Heart left ventricle (tissue), 16 donors: ENCODE measurements around the gene NAA80. TPM values are rescaled to one million over a fixed set of nuclear protein-coding genes. Genes with fewer than 3 reads are reported as not detected.

Experiments used
- ATAC-seq, 4 donors: fragments of 200-7000 bp; cut with Tn5 transposase; one replicate each; pipeline ENCODE4 v1.9.1; 2020 to 2022; ENCODE audit warnings: moderate library complexity in 4 of 4, mild to moderate bottlenecking in 3 of 4, moderate number of reproducible peaks in 1 of 4
- DNase-seq, 5 donors: peaks; one replicate each; pipeline ENCODE4 v3.0.0-alpha.2; 2020
- H3K27ac ChIP-seq, 12 donors: fragments of 200-600 bp; sonication (generic) in 4 of 12; one replicate each; pipeline versions ENCODE4 v1.5.0 to v1.8.0; 2016 to 2022; ENCODE audit warnings: mild to moderate bottlenecking in 2 of 12
- H3K27me3 ChIP-seq, 9 donors: fragments of 200-600 bp; sonication (generic) in 2 of 9; one replicate each; pipeline versions ENCODE4 v1.5.1 to v1.8.0; 2016 to 2022; ENCODE audit warnings: mild to moderate bottlenecking in 3 of 9
- H3K36me3 ChIP-seq, 9 donors: fragments of 200-600 bp; sonication (generic) in 2 of 9; one replicate each; pipeline versions ENCODE4 v1.5.0 to v1.8.0; 2018 to 2022; ENCODE audit warnings: mild to moderate bottlenecking in 2 of 9
- H3K4me1 ChIP-seq, 12 donors: fragments of 200-600 bp; sonication (generic) in 4 of 12; one replicate each; pipeline versions ENCODE4 v1.5.0 to v1.8.0; 2016 to 2022; ENCODE audit warnings: mild to moderate bottlenecking in 3 of 12
- H3K4me3 ChIP-seq, 12 donors: fragments of 200-600 bp; sonication (generic) in 4 of 12; one replicate each; pipeline versions ENCODE4 v1.5.0 to v1.8.0; 2017 to 2022; ENCODE audit warnings: mild to moderate bottlenecking in 9 of 12, moderate library complexity in 4 of 12
- H3K9me3 ChIP-seq, 12 donors: fragments of 200-600 bp; sonication (generic) in 4 of 12; one replicate each; pipeline versions ENCODE4 v1.5.0 to v1.8.0; 2016 to 2022; ENCODE audit warnings: mild to moderate bottlenecking in 1 of 12
- POLR2A ChIP-seq, 2 donors: fragments of 450-650 bp; IDR thresholded peaks; one replicate each; pipeline ENCODE4 v1.6.1; 2017; ENCODE audit warnings: antibody characterized with exemption in 2 of 2, mild to moderate bottlenecking in 2 of 2, moderate library complexity in 2 of 2
- WGBS, 4 donors: extraction: QIAGEN DNeasy Blood & Tissue Kit in 2 of 4; methylation state at CpG; one replicate each; pipeline versions ENCODE4 v1.1.5 to v1.1.7; 2013 to 2018; 5-methylcytosine and 5-hydroxymethylcytosine counted together
- intact Hi-C, 10 donors: fragments of 100-400 bp; cut with DNase I; formaldehyde crosslinking; loops; one replicate each; pipeline versions ENCODE4 v1.11.1 to v1.14.2; 2022
- polyA plus RNA-seq, 2 donors: library from polyadenylated mRNA; stranded (reverse); fragments of 200-250 nt; gene quantifications; one replicate each; pipeline ENCODE4 v1.2.3, GENCODE V29; 2013
- total RNA-seq, 9 donors: library from RNA; depleted of rRNA in 2 of 9; stranded (reverse); fragments of >200 nt in 2 of 9; fragmentation: NEBNext Ultra II Directional in 3 of 9; extraction: Animal tissue kit (Norgen Biotek cat#: 25700) in 3 of 9; gene quantifications; one replicate each; pipeline versions ENCODE4 v1.1.0 to v1.2.4, GENCODE V29; 2016 to 2023
- TF ChIP-seq, protein P1 (sequence below), 12 donors: fragments of 200-600 bp; sonication (generic) in 4 of 12; IDR thresholded peaks; one replicate each; pipeline versions ENCODE4 v1.5.0 to v1.8.0; 2018 to 2022; ENCODE audit warnings: antibody characterized with exemption in 12 of 12, mild to moderate bottlenecking in 5 of 12
- donor health status: ischemic (EF 13 %, LVEDD 7.1; RV severe dilation, severe dysfunction).
- donor health status: healthy with polysubstance abuse.
- donor health status: DM: no; HTN: yes; CAD: no.
- donor health status: DM: no; HTN: no; CAD: no.
- donor health status: ischemic (EF 25% LVEDD 6.9; RV normal size, moderate dysfunction).
- donor health status: ischemic (EF 25% LVEDD 5.7; RV mildly dilated, moderate dysfunction).
- donor health status: healthy.
- donor health status: DM: yes; HTN: yes; CAD: no.
- donor health status: ischemic (EF 35%, LVEDD 5.7; RV mildly dilated, moderate dysfunction).
- donor health status: nonischemic (EF 11% LVEDD 7.7; RV severe dilation, severe dysfunction).
- donor health status: DM: yes; HTN: yes; CAD: no.
- donor health status: PGD.
- donor health status: ischemic (EF 29% LVEDD 5.4; RV normal size, mild dysfunction).
- donor health status: nonischemic (EF 23%, LVEDD 6.1; RV moderate dilation, normal function).

The NAA80 gene
- total and polyA plus RNA-seq, 11 donors = 5.0 to 13.9 (median 9.8) TPM

DNA sequence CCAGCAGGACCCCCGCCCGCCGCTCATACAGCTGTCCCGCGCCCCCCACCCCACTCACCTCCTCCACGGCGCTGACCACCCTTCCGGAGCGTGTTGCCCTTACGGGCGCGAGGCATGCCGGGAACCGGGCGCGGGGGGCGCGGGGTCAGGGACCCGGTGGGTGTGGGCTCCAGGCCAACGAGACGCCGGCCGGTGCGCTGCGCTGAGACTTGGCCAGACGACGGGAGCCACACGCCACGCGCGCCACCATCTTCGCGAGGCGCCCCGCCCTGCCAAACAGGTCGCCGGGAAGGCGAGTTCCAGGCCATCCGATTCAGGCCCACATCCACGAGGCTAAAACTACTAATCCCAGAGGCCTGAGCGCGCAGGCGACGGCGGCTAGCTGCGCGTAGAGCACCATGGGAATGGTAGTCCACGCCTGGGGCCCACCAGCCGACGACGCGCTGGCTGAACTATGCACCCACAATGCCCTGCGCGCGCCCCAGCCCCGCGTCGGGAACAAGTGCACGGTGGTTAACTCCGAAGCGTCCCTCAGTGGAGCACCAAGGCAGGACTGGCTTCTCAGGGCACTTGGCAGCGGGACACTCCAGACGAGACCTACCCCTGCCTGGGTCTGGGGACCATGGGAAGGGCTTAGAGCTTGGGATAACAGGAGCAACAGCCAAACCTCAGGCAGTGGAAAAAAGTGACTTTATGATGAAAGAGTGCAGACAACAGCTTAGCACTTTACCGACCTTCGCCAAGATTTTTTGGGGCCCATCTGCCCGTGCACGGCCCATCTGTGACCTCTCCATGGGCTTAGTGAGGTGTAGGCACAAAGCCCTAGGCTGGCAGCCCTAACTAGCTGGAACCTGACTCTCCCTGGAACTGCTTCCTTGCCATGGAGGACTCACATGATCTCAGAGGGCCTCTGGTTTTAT lies 6.8 kb downstream of the NAA80 start, which contains the start of gene IFRD2:
IFRD2 (minus strand) TSS at position 271 of the 920 bp plus-strand sequence; CDS start at position 116, 155 bp downstream.
- 1% methylated on average over 19 to 67 of the region's 67 CpGs for WGBS, 4 donors
- peak within 1 kb of the TSS; percentile 69 to 96 (median 90) for H3K27ac ChIP-seq
- no peaks in the 10 kb centered on the region for H3K9me3 ChIP-seq
- peaks cover 4 to 43% (median 27%) of the 10 kb centered on the region in 12 donors for H3K4me1 ChIP-seq
- intact Hi-C loops = loop anchor here in 2 of 10 donors (5.0 to 10.0 kb wide), 2 partner anchors 35 to 358 kb away; partner anchors contain the start of gene TUSC2 (in 1 of the 2)
- DNase-seq (peak; percentile 98 to 99 (median 98)), ATAC-seq (peak; percentile 94 to 97 (median 94))
- peaks cover 3 to 37% (median 27%) of the 10 kb centered on the region in 9 donors for H3K36me3 ChIP-seq
- peak; percentile 24 to 64 for TF ChIP-seq POLR2A (IDR thresholded peaks at IDR 0.05)
- TF ChIP-seq, protein P1, sequence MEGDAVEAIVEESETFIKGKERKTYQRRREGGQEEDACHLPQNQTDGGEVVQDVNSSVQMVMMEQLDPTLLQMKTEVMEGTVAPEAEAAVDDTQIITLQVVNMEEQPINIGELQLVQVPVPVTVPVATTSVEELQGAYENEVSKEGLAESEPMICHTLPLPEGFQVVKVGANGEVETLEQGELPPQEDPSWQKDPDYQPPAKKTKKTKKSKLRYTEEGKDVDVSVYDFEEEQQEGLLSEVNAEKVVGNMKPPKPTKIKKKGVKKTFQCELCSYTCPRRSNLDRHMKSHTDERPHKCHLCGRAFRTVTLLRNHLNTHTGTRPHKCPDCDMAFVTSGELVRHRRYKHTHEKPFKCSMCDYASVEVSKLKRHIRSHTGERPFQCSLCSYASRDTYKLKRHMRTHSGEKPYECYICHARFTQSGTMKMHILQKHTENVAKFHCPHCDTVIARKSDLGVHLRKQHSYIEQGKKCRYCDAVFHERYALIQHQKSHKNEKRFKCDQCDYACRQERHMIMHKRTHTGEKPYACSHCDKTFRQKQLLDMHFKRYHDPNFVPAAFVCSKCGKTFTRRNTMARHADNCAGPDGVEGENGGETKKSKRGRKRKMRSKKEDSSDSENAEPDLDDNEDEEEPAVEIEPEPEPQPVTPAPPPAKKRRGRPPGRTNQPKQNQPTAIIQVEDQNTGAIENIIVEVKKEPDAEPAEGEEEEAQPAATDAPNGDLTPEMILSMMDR (IDR thresholded peaks at IDR 0.05) = peak in 2 of 12 donors; percentile 4 to 17
- no peaks in the 10 kb centered on the region for H3K27me3 ChIP-seq
- peak within 1 kb of the TSS; percentile 69 to 99 (median 90) for H3K4me3 ChIP-seq

GRCh38 chr3:50290161-50290641 lies 9.0 kb downstream of the NAA80 start:
- intact Hi-C loops = loop anchor here in 2 of 10 donors (5.0 to 10.0 kb wide), 2 partner anchors 37 to 355 kb away; partner anchors contain the start of gene TUSC2 (in 1 of the 2)
- peaks cover 4 to 62% (median 38%) of the 10 kb centered on the region in 12 donors for H3K4me1 ChIP-seq
- ATAC-seq (no peak), DNase-seq (peak in 3 of 5 donors; percentile 27 to 58 (median 44))
- no peak overlapping the region for H3K4me3 ChIP-seq
- no peaks in the 10 kb centered on the region for H3K9me3 ChIP-seq
- H3K27me3 ChIP-seq = no peaks in the 10 kb centered on the region
- peaks cover 3 to 45% (median 31%) of the 10 kb centered on the region in 9 donors for H3K36me3 ChIP-seq
- WGBS, 4 donors = 85 to 92% (median 87%) methylated on average over 12 to 16 of the region's 16 CpGs
- no peak overlapping the region for H3K27ac ChIP-seq
- no peak for TF ChIP-seq POLR2A (IDR thresholded peaks at IDR 0.05)
- TF ChIP-seq, protein P1 (IDR thresholded peaks at IDR 0.05) = no peak

DNA sequence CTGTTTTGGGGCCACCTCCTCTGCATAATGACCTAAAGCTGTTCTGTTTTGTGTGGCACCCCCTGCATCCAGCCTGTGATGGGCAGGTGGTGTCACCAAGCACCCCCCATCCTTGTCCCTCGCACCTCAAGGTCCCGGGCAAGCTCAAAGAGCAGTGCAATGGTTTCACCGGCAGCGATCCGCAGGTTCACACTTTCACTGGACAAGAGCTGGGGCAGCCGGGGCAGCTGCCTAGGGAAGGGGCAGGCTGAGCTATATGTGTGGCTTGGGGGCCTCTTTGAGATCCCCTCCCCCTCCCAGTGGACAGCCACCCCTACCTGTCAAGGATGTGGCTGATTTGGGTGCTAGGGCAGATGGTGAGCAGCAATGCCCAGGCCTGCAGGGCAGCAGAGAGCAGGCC lies 10.1 kb downstream of the NAA80 start:
- ATAC-seq = no peak
- Histone ChIP-seq H3K36me3 (peaks cover 3 to 45% (median 31%) of the 10 kb centered on the region in 9 donors), H3K27ac (peak overlapping the region in 2 of 12 donors; percentile 80 to 81), H3K4me1 (peaks cover 4 to 65% (median 38%) of the 10 kb centered on the region in 12 donors), H3K4me3 (no peak overlapping the region), H3K27me3 (no peaks in the 10 kb centered on the region), H3K9me3 (no peaks in the 10 kb centered on the region)
- WGBS, 4 donors = 92 to 95% (median 93%) methylated on average over 5 to 6 of the region's 6 CpGs
- DNase-seq = peak in 1 of 5 donors; percentile 52
- TF ChIP-seq POLR2A (IDR thresholded peaks at IDR 0.05) = no peak
- TF ChIP-seq, protein P1 (IDR thresholded peaks at IDR 0.05) = no peak
- intact Hi-C loops = no loop called here
